Retinal pigment epithelial cell (primary cell): ENCODE results near the gene SLC29A2.
A peak's percentile ranks its signal among the peaks of the same experiment; 100 is the strongest.

Experiments
- DNase-seq: peaks from one replicate; pipeline ENCODE4 v3.0.0-alpha.2; 2010; ENCODE audit warnings: low read depth
- H3K4me3 ChIP-seq: 2 replicates; pipeline ENCODE4 v1.5.1; 2011; ENCODE audit warnings: mild to moderate bottlenecking, low read length, control low read depth, moderate library complexity
- CTCF ChIP-seq: conservative IDR thresholded peaks from 2 replicates; pipeline ENCODE4 v1.5.1; 2011; ENCODE audit warnings: low read depth, low read length, control low read depth, inconsistent platforms

SLC29A2 gene

GRCh38 chr11:66316849-66317251 lies 54.7 kb downstream of the SLC29A2 start, which contains the start of gene CD248:
TSS of gene CD248 (minus strand) at chr11:66317044. CDS start at chr11:66317027, 17 bp downstream.
- no peak within 1 kb of the TSS for H3K4me3 ChIP-seq

GRCh38 chr11:66315921-66316811 lies 55.4 kb downstream of the SLC29A2 start:
- TF ChIP-seq CTCF, result no peak
- no peak for DNase-seq

More at GRCh38 chr11:66316849-66317251, 54.7 kb downstream of the SLC29A2 start, which contains the start of gene CD248:
- TF ChIP-seq CTCF, result no peak
- DNase-seq, result no peak

GRCh38 chr11:66315498-66315885 lies 56.1 kb downstream of the SLC29A2 start:
- no peak overlapping the region for H3K4me3 ChIP-seq
- no peak for TF ChIP-seq CTCF

More at GRCh38 chr11:66315921-66316811, 55.4 kb downstream of the SLC29A2 start:
- H3K4me3 ChIP-seq, result no peak overlapping the region

GRCh38 chr11:66314561-66315497 lies 56.7 kb downstream of the SLC29A2 start:
- no peak for DNase-seq
- TF ChIP-seq CTCF, result no peak
- no peak overlapping the region for H3K4me3 ChIP-seq

More at GRCh38 chr11:66315498-66315885, 56.1 kb downstream of the SLC29A2 start:
- DNase-seq, result no peak

GRCh38 chr11:66314186-66314501 lies 57.4 kb downstream of the SLC29A2 start:
- no peak for DNase-seq
- no peak for TF ChIP-seq CTCF
- no peak overlapping the region for H3K4me3 ChIP-seq

- DNase-seq, result no peak
- peak overlapping the region; percentile 34 for H3K4me3 ChIP-seq
- TF ChIP-seq CTCF, result peak; percentile 20
Observed at GRCh38 chr11:66313321-66314185, 58.0 kb downstream of the SLC29A2 start.
